Astrocyte (in vitro differentiated cells and primary cell): ENCODE measurements around the gene RPS21. TPM values are rescaled to one million over a fixed set of nuclear protein-coding genes. Genes with fewer than 3 reads are reported as not detected.

Source experiments
- DNase-seq: peaks from one replicate; pipeline ENCODE4 v3.0.0-alpha.2; 2010; ENCODE audit warnings: low read depth
- FAIRE-seq: peaks from 2 replicates; lab custom pipeline; 2011; peaks lifted over from hg19 to GRCh38; lab: Jason Lieb, UNC
- H2AFZ ChIP-seq: 2 replicates; pipeline ENCODE4 v1.6.0; 2012; ENCODE audit warnings: low read depth, low read length, inconsistent platforms
- H3K27ac ChIP-seq: 2 replicates; pipeline ENCODE4 v1.5.1; 2011; ENCODE audit warnings: low read depth, low read length, inconsistent platforms
- H3K27me3 ChIP-seq: 2 replicates; pipeline ENCODE4 v1.6.0; 2011; ENCODE audit warnings: low read length, inconsistent platforms; ENCODE audit not compliant: insufficient read depth
- H3K36me3 ChIP-seq: 2 replicates; pipeline ENCODE4 v1.5.1; 2011; ENCODE audit warnings: low read length, inconsistent platforms; ENCODE audit not compliant: insufficient read depth
- H3K4me1 ChIP-seq: 2 replicates; pipeline ENCODE4 v1.5.1; 2011; ENCODE audit warnings: low read length, inconsistent platforms; ENCODE audit not compliant: insufficient read depth
- H3K4me2 ChIP-seq: 2 replicates; pipeline ENCODE4 v1.6.0; 2012; ENCODE audit warnings: low read length, inconsistent platforms
- H3K4me3 ChIP-seq: 2 replicates; pipeline ENCODE4 v1.5.1; 2011; ENCODE audit warnings: low read depth, mild to moderate bottlenecking, low read length, inconsistent platforms; ENCODE audit not compliant: insufficient read depth
- H3K79me2 ChIP-seq: 2 replicates; pipeline ENCODE4 v1.6.0; 2012; ENCODE audit warnings: mild to moderate bottlenecking, low read length, inconsistent platforms; ENCODE audit not compliant: insufficient read depth
- H3K9ac ChIP-seq: 2 replicates; pipeline ENCODE4 v1.6.0; 2012; ENCODE audit warnings: mild to moderate bottlenecking, low read length, inconsistent platforms
- H3K9me3 ChIP-seq: 2 replicates; pipeline ENCODE4 v1.5.1; 2012; ENCODE audit warnings: low read depth, mild to moderate bottlenecking, low read length, inconsistent platforms; ENCODE audit not compliant: insufficient read depth
- H4K20me1 ChIP-seq: 2 replicates; pipeline ENCODE4 v1.6.0; 2012; ENCODE audit warnings: low read length, inconsistent platforms; ENCODE audit not compliant: insufficient read depth
- H3K27ac Mint-ChIP-seq: one replicate; pipeline ENCODE4 v1.8.0; 2021; ENCODE audit warnings: mild to moderate bottlenecking, mixed read lengths; ENCODE audit not compliant: unreplicated experiment
- H3K27me3 Mint-ChIP-seq: one replicate; pipeline ENCODE4 v1.8.0; 2021; ENCODE audit warnings: low read depth, mixed read lengths; ENCODE audit not compliant: unreplicated experiment
- H3K36me3 Mint-ChIP-seq: one replicate; pipeline ENCODE4 v1.8.0; 2021; ENCODE audit warnings: low read depth, mixed read lengths; ENCODE audit not compliant: unreplicated experiment
- H3K4me1 Mint-ChIP-seq: one replicate; pipeline ENCODE4 v1.8.0; 2021; ENCODE audit warnings: low read depth, mixed read lengths; ENCODE audit not compliant: unreplicated experiment
- H3K4me3 Mint-ChIP-seq: one replicate; pipeline ENCODE4 v1.8.0; 2021; ENCODE audit warnings: mild to moderate bottlenecking, moderate library complexity, mixed read lengths; ENCODE audit not compliant: unreplicated experiment
- H3K9me3 Mint-ChIP-seq: one replicate; pipeline ENCODE4 v1.8.0; 2021; ENCODE audit warnings: mild to moderate bottlenecking, mixed read lengths; ENCODE audit not compliant: unreplicated experiment
- CTCF ChIP-seq: IDR thresholded peaks from 2 replicates; pipeline ENCODE4 v1.5.1; 2011; ENCODE audit warnings: low read depth, mild to moderate bottlenecking, inconsistent platforms, low read length, moderate library complexity; ENCODE audit not compliant: insufficient read depth
- EZH2 ChIP-seq: IDR thresholded peaks from 2 replicates; pipeline ENCODE4 v1.6.1; 2012; ENCODE audit warnings: mild to moderate bottlenecking, low read length, inconsistent platforms; ENCODE audit not compliant: insufficient read depth
- total RNA-seq: library from RNA; stranded (reverse); gene quantifications from 2 replicates; pipeline ENCODE4 v1.2.1, GENCODE V29; 2021

Gene RPS21
- total RNA-seq, 1 donor from 2014 or later = 1,251 TPM

GRCh38 chr20:62362590-62362940 lies 24.3 kb upstream of the RPS21 start:
- H4K20me1 ChIP-seq = peaks cover 41% of the 10 kb centered on the region
- Mint-ChIP-seq H3K4me3 (peak overlapping the region; percentile 27), H3K9me3 (no peaks in the 10 kb centered on the region), H3K4me1 (peaks cover 12% of the 10 kb centered on the region), H3K27me3 (no peaks in the 10 kb centered on the region), H3K36me3 (no peaks in the 10 kb centered on the region), H3K27ac (no peak overlapping the region)
- no peaks in the 10 kb centered on the region for H3K9me3 ChIP-seq
- no peak overlapping the region for H3K4me2 ChIP-seq
- TF ChIP-seq CTCF = no peak
- TF ChIP-seq EZH2 = no peak
- DNase-seq (no peak), FAIRE-seq (no peak)
- peaks cover 14% of the 10 kb centered on the region for H3K79me2 ChIP-seq
- H3K27me3 ChIP-seq = no peaks in the 10 kb centered on the region
- H3K4me1 ChIP-seq = peaks cover 50% of the 10 kb centered on the region
- no peak overlapping the region for H3K27ac ChIP-seq
- no peaks in the 10 kb centered on the region for H3K36me3 ChIP-seq
- H2AFZ ChIP-seq = no peak overlapping the region
- no peak overlapping the region for H3K4me3 ChIP-seq
- H3K9ac ChIP-seq = no peak overlapping the region

GRCh38 chr20:62362991-62363919 lies 23.6 kb upstream of the RPS21 start:
- Histone ChIP-seq H3K4me2 (peak overlapping the region; percentile 45), H3K9ac (no peak overlapping the region), H2AFZ (no peak overlapping the region), H3K27me3 (no peaks in the 10 kb centered on the region), H3K9me3 (no peaks in the 10 kb centered on the region), H3K27ac (no peak overlapping the region), H3K4me1 (peaks cover 50% of the 10 kb centered on the region), H3K36me3 (no peaks in the 10 kb centered on the region), H3K79me2 (peaks cover 14% of the 10 kb centered on the region), H3K4me3 (no peak overlapping the region), H4K20me1 (peaks cover 41% of the 10 kb centered on the region)
- TF ChIP-seq EZH2 = no peak
- TF ChIP-seq CTCF = no peak
- Mint-ChIP-seq H3K27ac (no peak overlapping the region), H3K4me1 (peaks cover 12% of the 10 kb centered on the region), H3K27me3 (no peaks in the 10 kb centered on the region), H3K4me3 (peak overlapping the region; percentile 20), H3K9me3 (no peaks in the 10 kb centered on the region), H3K36me3 (no peaks in the 10 kb centered on the region)
- FAIRE-seq (no peak), DNase-seq (no peak)
